Skeletal muscle tissue (tissue), 4 donors: ENCODE measurements around the gene TRAF1. TPM values are rescaled to one million over a fixed set of nuclear protein-coding genes. Genes with fewer than 3 reads are reported as not detected.
A peak's percentile ranks its signal among the peaks of the same experiment; 100 is the strongest.

Source experiments
- H3K27ac ChIP-seq: one replicate; pipeline ENCODE4 v1.7.0; 2013; ENCODE audit warnings: mild to moderate bottlenecking, low read depth, low read length, inconsistent platforms
- H3K27me3 ChIP-seq, 3 donors: one replicate each; pipeline ENCODE4 v1.7.0; 2013; ENCODE audit warnings: low read length in 3 of 3; ENCODE audit not compliant: control insufficient read depth in 3 of 3, insufficient read depth in 3 of 3
- H3K36me3 ChIP-seq, 3 donors: one replicate each; pipeline ENCODE4 v1.7.0; 2013; ENCODE audit warnings: low read length in 3 of 3; ENCODE audit not compliant: control insufficient read depth in 3 of 3, insufficient read depth in 3 of 3
- H3K4me1 ChIP-seq, 3 donors: one replicate each; pipeline ENCODE4 v1.7.0; 2013; ENCODE audit warnings: low read length in 3 of 3, mild to moderate bottlenecking in 3 of 3; ENCODE audit not compliant: control insufficient read depth in 3 of 3, insufficient read depth in 3 of 3
- H3K4me3 ChIP-seq, 3 donors: one replicate each; pipeline ENCODE4 v1.7.0; 2013; ENCODE audit warnings: low read length in 3 of 3
- H3K9ac ChIP-seq, 3 donors: one replicate each; pipeline ENCODE4 v1.7.0; 2013; ENCODE audit warnings: low read length in 3 of 3, mild to moderate bottlenecking in 3 of 3, moderate library complexity in 2 of 3, low read depth in 1 of 3
- H3K9me3 ChIP-seq, 3 donors: one replicate each; pipeline ENCODE4 v1.7.0; 2013; ENCODE audit warnings: low read length in 3 of 3; ENCODE audit not compliant: control insufficient read depth in 3 of 3
- total RNA-seq: library from RNA; depleted of rRNA; stranded (reverse); fragments of >200 nt; gene quantifications from one replicate; pipeline ENCODE4 v1.2.3, GENCODE V29; 2014
- donor health status: Osteomylitis.

Gene TRAF1
- total RNA-seq, 1 donor from 2014 or later, result 2.1 TPM

DNA sequence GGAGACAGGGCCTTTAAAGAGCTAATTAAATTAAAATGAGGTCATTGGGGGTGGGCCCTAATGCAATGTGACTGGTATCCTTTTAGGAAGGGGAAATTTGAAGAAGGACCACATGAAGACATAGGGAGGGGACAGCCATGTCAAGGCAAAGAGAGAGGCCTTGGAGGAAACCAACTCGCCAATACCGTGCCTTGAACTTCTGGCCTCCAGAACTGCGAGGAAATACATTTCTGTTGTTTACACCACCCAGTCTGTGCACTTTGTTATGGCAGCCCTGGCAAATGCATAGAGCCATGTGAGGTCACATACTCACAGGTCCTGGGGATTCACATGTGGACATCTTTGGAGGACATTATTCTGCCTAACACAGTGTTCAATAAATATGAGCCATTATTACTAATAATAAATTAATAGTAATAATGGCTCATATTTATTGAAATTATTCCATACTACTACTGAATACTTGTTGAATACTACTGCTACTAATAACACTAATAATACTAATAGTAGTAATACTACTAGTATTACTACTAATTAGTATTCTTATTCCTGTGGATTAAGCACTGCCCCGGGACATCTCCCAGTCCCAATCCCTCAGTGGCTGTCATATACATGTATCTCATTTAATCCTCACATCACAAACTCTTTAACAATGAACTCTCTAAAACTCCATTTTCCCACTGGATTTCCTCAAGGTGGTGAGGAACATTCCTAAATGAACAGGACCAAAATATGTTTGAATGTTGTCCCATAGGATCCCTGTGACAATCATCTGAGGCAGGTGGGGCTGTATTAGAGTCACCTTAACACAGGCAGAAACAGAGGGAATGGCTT is 8.4 kb downstream of the TRAF1 start:
- Histone ChIP-seq H3K4me3 (no peak overlapping the region), H3K27ac (no peak overlapping the region), H3K4me1 (peaks cover 21 to 29% (median 28%) of the 10 kb centered on the region in 3 donors), H3K27me3 (no peaks in the 10 kb centered on the region), H3K9ac (no peak overlapping the region), H3K9me3 (no peaks in the 10 kb centered on the region), H3K36me3 (peaks cover 0 to 3% (median 2%) of the 10 kb centered on the region in 3 donors)

DNA sequence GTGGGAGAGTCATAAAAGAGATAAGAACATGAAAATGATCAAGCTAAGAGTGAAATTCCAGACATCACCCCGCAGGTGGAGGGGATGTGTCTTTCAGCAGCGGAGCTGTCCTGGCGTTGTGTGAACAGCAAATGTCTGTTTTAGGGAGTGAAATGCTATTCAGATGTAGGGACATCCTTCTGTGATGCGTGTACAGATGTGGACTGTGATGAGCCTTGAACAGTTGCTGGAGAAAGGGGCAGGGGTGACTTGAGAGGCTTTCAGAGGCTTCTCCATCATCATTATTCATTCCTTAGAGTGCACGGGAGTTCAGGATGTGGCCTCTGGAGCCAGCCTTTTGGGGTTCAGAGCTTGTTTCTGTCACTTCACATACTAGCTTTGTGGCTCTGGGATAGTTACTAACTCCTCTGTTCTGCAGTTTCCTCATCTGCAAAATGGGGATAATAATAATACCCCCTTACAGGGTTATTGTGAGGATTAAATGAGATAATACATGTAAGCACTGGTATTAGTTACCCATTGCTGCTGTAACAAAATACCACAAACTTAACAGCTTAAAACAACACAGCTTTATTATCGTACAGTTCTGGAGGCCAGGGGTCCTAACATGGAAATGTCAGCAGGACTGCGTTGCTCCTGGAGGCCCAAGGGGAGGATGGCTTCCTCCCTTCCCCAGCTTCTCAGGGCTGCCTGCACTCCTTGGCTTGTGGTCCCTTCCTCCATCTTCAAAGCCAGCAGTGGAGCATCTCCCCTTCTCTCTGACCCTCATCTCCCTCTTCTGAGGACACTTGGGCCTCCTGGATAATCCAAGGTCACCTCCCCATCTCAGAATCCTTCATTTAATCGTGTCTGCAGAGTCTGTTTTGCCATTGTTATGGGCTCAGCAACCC is 9.4 kb downstream of the TRAF1 start:
- Histone ChIP-seq H3K36me3 (peaks cover 0 to 8% (median 4%) of the 10 kb centered on the region in 3 donors), H3K27ac (no peak overlapping the region), H3K27me3 (no peaks in the 10 kb centered on the region), H3K4me3 (no peak overlapping the region), H3K9me3 (no peaks in the 10 kb centered on the region), H3K4me1 (peaks cover 21 to 29% (median 28%) of the 10 kb centered on the region in 3 donors), H3K9ac (no peak overlapping the region)

DNA sequence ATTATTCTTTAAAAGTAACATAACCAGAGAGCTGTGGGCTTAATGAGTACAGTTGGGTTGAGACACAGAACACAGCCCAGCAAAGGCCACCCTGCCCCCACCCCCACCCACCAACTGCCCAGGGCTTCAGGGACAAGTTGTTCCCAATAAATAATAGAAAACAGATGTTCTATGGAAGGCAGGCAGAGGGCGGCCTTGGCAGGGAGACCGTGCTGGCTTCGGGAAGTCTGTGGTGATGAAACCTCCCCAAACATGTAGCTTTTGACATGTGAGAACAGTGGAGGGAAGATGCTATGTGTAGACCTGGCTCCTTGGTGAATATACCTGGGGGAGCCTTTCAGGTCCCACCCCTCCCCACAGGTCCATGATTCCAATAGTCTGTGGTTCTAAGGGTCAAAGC is 10.0 kb downstream of the TRAF1 start:
- Histone ChIP-seq H3K9ac (no peak overlapping the region), H3K36me3 (peaks cover 0 to 8% (median 2%) of the 10 kb centered on the region in 3 donors), H3K27me3 (no peaks in the 10 kb centered on the region), H3K27ac (no peak overlapping the region), H3K9me3 (no peaks in the 10 kb centered on the region), H3K4me1 (peaks cover 21 to 29% (median 28%) of the 10 kb centered on the region in 3 donors), H3K4me3 (no peak overlapping the region)

DNA sequence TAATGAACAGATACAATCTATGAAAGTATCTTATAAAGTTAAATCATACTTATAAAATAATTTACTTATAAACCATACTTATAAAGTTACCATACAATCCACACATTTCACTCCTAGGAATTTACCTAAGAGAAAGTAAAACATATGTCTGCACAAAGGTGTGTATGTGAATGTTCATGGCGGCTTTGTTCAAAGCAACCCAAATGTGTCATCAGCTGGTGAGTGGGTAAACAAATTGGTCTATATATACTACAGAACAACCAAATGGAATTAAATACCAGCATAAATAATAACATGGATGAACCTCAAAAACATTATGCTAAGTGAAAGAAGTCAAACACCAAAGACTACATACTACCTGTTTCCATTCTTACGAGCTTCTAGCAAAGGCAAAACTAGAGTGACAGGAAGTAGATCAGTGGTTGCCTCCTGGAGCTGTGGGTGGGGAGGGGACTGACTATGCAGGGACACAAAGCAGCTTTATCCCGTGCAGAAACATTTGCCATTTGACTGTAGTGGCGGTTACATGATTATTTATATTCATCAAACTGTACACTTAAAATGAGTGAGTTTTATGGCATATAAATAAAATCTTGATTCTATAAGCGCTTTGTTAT is 10.6 kb downstream of the TRAF1 start:
- H3K27ac ChIP-seq, result no peak overlapping the region
- H3K9ac ChIP-seq, result no peak overlapping the region
- H3K4me3 ChIP-seq, result no peak overlapping the region
- peaks cover 21 to 29% (median 28%) of the 10 kb centered on the region in 3 donors for H3K4me1 ChIP-seq
- H3K27me3 ChIP-seq, result no peaks in the 10 kb centered on the region
- H3K9me3 ChIP-seq, result no peaks in the 10 kb centered on the region
- H3K36me3 ChIP-seq, result peaks cover 0 to 12% (median 5%) of the 10 kb centered on the region in 3 donors

DNA sequence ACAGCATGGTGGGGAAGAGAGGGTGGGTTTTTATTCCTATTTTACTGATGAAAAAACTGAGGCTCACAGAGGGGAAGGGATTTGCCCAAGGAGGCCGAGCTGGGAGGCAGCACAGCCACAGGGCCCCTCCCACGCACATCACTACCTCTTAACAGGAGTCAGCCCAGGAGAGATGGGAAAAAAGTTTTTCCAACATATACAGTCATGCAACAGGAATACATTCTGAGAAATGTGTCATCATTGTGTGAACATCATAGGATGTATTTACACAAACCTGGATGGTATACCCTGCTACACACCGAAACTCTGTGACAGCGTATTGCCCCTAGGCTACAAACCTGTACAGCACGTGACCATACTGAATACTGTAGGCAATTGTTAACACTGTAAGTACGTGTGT is 11.6 kb downstream of the TRAF1 start:
- peaks cover 0 to 12% (median 6%) of the 10 kb centered on the region in 3 donors for H3K36me3 ChIP-seq
- no peaks in the 10 kb centered on the region for H3K27me3 ChIP-seq
- H3K9me3 ChIP-seq, result no peaks in the 10 kb centered on the region
- H3K4me3 ChIP-seq, result no peak overlapping the region
- no peak overlapping the region for H3K9ac ChIP-seq
- H3K4me1 ChIP-seq, result peaks cover 18 to 22% (median 21%) of the 10 kb centered on the region in 3 donors
- H3K27ac ChIP-seq, result no peak overlapping the region

DNA sequence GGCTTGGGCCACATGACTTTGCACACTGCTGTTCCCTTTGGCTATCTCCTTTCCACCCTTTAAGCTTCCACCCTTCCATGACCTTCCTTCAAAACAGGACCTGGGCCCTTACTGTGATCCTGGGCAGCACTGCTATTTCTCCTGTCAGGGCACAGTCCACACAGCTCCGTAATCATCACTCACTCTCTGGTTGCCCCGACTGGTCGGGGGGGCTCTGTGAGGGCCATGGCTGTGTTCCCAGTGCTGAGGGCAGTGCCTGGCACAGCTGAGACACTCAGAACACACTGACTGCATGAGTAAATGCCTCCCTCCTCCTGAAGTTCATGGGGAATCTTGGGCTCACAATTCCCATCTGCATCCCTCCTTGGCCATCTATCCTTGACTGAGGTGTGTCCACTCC is 12.2 kb downstream of the TRAF1 start:
- Histone ChIP-seq H3K27ac (no peak overlapping the region), H3K9ac (no peak overlapping the region), H3K36me3 (peaks cover 0 to 12% (median 6%) of the 10 kb centered on the region in 3 donors), H3K9me3 (no peaks in the 10 kb centered on the region), H3K4me1 (peaks cover 13 to 16% (median 16%) of the 10 kb centered on the region in 3 donors), H3K4me3 (no peak overlapping the region), H3K27me3 (no peaks in the 10 kb centered on the region)

DNA sequence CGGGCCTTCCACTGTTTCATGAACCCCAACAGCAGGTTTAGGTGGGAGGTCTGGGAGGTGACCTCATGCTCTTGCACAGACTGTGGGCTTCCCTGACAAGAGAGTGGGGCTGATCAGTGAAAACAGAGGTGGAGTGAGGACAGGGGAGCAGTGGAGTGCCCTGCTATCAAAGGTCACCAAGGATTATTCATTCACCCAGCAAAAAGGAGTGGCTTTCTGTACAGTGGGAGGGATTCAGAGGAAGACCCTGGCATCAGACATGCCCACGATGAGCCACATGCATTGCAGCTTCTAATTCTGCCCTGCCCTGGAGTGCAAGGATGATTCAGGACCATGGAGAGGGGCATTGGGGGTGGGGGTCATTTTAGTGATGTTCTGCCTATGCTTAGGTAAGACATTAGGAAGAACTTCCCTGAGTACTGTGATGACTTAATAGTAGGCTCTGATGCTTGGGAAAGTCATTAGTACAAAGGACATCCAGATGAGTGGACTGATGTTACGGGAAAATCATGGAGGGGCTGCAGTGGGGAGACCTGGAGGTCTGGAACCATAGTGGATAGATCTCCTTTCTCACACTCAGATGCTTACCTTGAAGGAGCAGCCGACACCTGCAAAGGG is 12.8 kb downstream of the TRAF1 start:
- Histone ChIP-seq H3K9me3 (no peaks in the 10 kb centered on the region), H3K27me3 (no peaks in the 10 kb centered on the region), H3K36me3 (peaks cover 0 to 12% (median 6%) of the 10 kb centered on the region in 3 donors), H3K27ac (no peak overlapping the region), H3K4me3 (no peak overlapping the region), H3K9ac (no peak overlapping the region), H3K4me1 (peaks cover 6 to 10% (median 10%) of the 10 kb centered on the region in 3 donors)

DNA sequence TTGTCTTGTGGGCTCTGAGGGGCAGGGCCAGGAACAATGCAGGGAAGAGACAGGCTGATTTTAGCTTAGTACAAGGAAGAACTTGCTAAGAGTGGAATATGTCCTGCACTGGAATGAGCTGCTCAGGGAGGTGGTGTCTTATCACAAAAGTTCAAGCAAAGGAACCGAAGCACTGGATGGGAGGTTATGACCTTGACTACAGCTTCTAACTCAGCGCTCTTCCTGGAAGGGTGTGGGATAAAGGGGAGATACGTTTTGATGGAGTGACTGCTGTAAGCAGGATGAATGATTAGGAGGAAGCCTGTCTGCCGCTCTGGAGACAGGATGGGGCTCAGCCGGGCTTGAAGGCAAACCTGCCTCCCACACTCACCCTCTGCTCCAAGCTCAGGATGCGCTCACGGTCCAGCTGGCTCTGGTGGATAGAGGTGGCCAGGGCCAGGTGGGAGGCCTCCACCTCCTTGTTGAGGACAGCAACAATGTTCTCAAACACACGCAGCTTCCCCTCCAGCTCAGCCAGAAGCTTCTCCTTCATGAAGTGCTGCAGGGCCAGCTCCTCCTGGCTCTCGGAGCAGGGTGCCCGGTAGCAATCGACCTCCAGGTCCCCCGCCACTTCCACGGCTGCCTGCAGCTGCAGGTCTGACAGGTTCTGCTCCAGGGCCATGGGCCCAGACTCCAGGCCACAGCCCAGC is 13.5 kb downstream of the TRAF1 start:
- Histone ChIP-seq H3K4me3 (no peak overlapping the region), H3K27me3 (no peaks in the 10 kb centered on the region), H3K9ac (peak overlapping the region in 1 of 3 donors; percentile 24), H3K27ac (no peak overlapping the region), H3K36me3 (peaks cover 0 to 12% (median 6%) of the 10 kb centered on the region in 3 donors), H3K4me1 (peaks cover 4 to 7% (median 7%) of the 10 kb centered on the region in 3 donors), H3K9me3 (no peaks in the 10 kb centered on the region)

DNA sequence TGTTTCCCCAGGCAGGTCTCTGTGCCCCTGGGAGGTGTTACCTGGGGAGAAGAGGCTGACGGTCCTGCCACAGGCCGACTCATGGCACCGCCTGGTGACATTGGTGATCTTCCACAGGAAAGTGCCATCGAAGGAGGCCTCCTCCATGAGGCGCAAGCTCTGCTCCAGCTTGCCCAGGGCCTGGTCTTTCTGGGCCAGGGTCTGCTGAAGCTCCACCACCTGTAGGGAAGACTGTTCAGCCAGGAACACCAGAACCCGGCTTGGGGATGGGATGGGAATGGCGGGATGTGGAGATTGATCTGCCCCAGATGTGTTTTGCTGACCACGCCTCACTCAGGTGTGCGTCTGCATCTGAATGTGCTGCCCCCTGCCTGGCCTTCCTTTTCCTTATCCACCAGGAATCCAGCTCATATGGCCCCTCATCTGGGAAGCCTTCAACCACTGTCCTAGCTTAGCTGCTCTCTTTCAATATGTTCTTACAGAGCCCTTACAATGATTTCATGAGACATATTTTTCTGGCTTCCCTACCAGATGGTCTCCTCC is 15.2 kb downstream of the TRAF1 start:
- Histone ChIP-seq H3K4me1 (peaks cover 0 to 3% (median 3%) of the 10 kb centered on the region in 3 donors), H3K4me3 (no peak overlapping the region), H3K36me3 (peaks cover 0 to 12% (median 6%) of the 10 kb centered on the region in 3 donors), H3K27ac (no peak overlapping the region), H3K27me3 (no peaks in the 10 kb centered on the region), H3K9ac (no peak overlapping the region), H3K9me3 (no peaks in the 10 kb centered on the region)
